GM18907 (cell line): Measurements from ENCODE around the gene ZNF544.

Experiments
- ATAC-seq: cut with Tn5 transposase; IDR thresholded peaks from one replicate; pipeline ENCODE4 v1.9.1; 2021; ENCODE audit warnings: mild to moderate bottlenecking, moderate library complexity; ENCODE audit not compliant: unreplicated experiment

Gene ZNF544

GRCh38 chr19:58228585-58229254 lies at the start of gene ZNF544:
Gene ZNF544, plus strand, starts transcription at chr19:58228914. Its CDS starts 15,110 bp downstream, at chr19:58244024.
- peak; percentile 94 for ATAC-seq

GRCh38 chr19:58181902-58182576 lies 46.7 kb upstream of the ZNF544 start:
- ATAC-seq = peak; percentile 1

- ATAC-seq = no peak
These were observed 46.1 kb upstream of the ZNF544 start for GRCh38 chr19:58182577-58182988.

- peak; percentile 89 for ATAC-seq
These were observed 45.5 kb upstream of the ZNF544 start, which contains the start of gene ZNF274 for GRCh38 chr19:58182989-58183816. Gene ZNF274, plus strand, starts transcription at chr19:58183061. Its CDS starts 905 bp downstream, at chr19:58183966.

GRCh38 chr19:58183817-58184215 lies 44.9 kb upstream of the ZNF544 start:
- ATAC-seq = no peak

GRCh38 chr19:58196901-58197616 lies 31.7 kb upstream of the ZNF544 start:
- ATAC-seq = no peak

- no peak for ATAC-seq
These were observed 24.8 kb upstream of the ZNF544 start for GRCh38 chr19:58203814-58204475.

GRCh38 chr19:58204566-58204965 lies 24.1 kb upstream of the ZNF544 start:
- no peak for ATAC-seq

GRCh38 chr19:58209577-58209976 lies 19.1 kb upstream of the ZNF544 start:
- ATAC-seq = no peak

- no peak for ATAC-seq
These were observed 16.2 kb upstream of the ZNF544 start for GRCh38 chr19:58212336-58213074.

- no peak for ATAC-seq
These were observed 15.7 kb upstream of the ZNF544 start for GRCh38 chr19:58213075-58213369.

- ATAC-seq = no peak
These were observed 11.6 kb upstream of the ZNF544 start for GRCh38 chr19:58217069-58217481.

GRCh38 chr19:58217607-58218391 lies 10.9 kb upstream of the ZNF544 start:
- ATAC-seq = no peak

GRCh38 chr19:58218899-58219298 lies 9.8 kb upstream of the ZNF544 start:
- ATAC-seq = no peak

GRCh38 chr19:58227964-58228584 lies 640 bp upstream of the ZNF544 start:
- ATAC-seq = no peak

- no peak for ATAC-seq
These were observed 533 bp downstream of the ZNF544 start for GRCh38 chr19:58229255-58229639.

GRCh38 chr19:58237324-58237723 lies 8.6 kb downstream of the ZNF544 start:
- ATAC-seq = no peak

GRCh38 chr19:58243351-58243750 lies 14.6 kb downstream of the ZNF544 start:
- no peak for ATAC-seq

GRCh38 chr19:58248886-58249285 lies 20.2 kb downstream of the ZNF544 start:
- ATAC-seq = no peak
